ENCODE data around the gene GLYATL3.

Gene GLYATL3

GRCh38 chr6:49551078-49551865 is 51.5 kb downstream of the GLYATL3 start:
- Histone ChIP-seq H3K27me3 (ENCODE audit: insufficient read depth, low read length, poor library complexity, severe bottlenecking) (no peaks in the 10 kb centered on the region), H3K9me3 (ENCODE audit: insufficient read depth, low read depth, low read length) (no peaks in the 10 kb centered on the region), H3K79me2 (ENCODE audit: insufficient read depth, low read length) (no peaks in the 10 kb centered on the region), H3K36me3 (ENCODE audit: insufficient read depth, low read length) (no peaks in the 10 kb centered on the region), H3K4me1 (ENCODE audit: insufficient read depth, low read length, poor library complexity, severe bottlenecking) (no peaks in the 10 kb centered on the region), H3F3A (ENCODE audit: low read depth) (no peaks in the 10 kb centered on the region), H3K9me2 (replicated peaks; ENCODE audit: low read depth, low read length) (no peaks in the 10 kb centered on the region), H2AFZ (ENCODE audit: low read length) (no peak overlapping the region), H4K20me1 (ENCODE audit: insufficient read depth, low read length, poor library complexity, severe bottlenecking) (no peaks in the 10 kb centered on the region), H3K9ac (ENCODE audit: low read depth, low read length, poor library complexity, severe bottlenecking) (no peak overlapping the region), H3K4me2 (ENCODE audit: low read depth, low read length, poor library complexity, severe bottlenecking) (no peak overlapping the region), H3K4me3 (ENCODE audit: low read length, poor library complexity, severe bottlenecking) (no peak overlapping the region)
- TF ChIP-seq CTCF (conservative IDR thresholded peaks at IDR 0.05; ENCODE audit: low read length) (no peak), EZH2phosphoT487 (IDR thresholded peaks at IDR 0.05; ENCODE audit: borderline replicate concordance) (no peak)

- Histone ChIP-seq H3K27me3 (ENCODE audit: insufficient read depth, low read length, poor library complexity, severe bottlenecking) (no peaks in the 10 kb centered on the region), H3K4me1 (ENCODE audit: insufficient read depth, low read length, poor library complexity, severe bottlenecking) (no peaks in the 10 kb centered on the region), H3K79me2 (ENCODE audit: insufficient read depth, low read length) (no peaks in the 10 kb centered on the region), H3K9ac (ENCODE audit: low read depth, low read length, poor library complexity, severe bottlenecking) (no peak overlapping the region), H3K36me3 (ENCODE audit: insufficient read depth, low read length) (no peaks in the 10 kb centered on the region), H2AFZ (ENCODE audit: low read length) (no peak overlapping the region), H3K4me2 (ENCODE audit: low read depth, low read length, poor library complexity, severe bottlenecking) (no peak overlapping the region), H4K20me1 (ENCODE audit: insufficient read depth, low read length, poor library complexity, severe bottlenecking) (no peaks in the 10 kb centered on the region), H3K9me3 (ENCODE audit: insufficient read depth, low read depth, low read length) (no peaks in the 10 kb centered on the region), H3K9me2 (replicated peaks; ENCODE audit: low read depth, low read length) (no peaks in the 10 kb centered on the region), H3F3A (ENCODE audit: low read depth) (no peaks in the 10 kb centered on the region), H3K4me3 (ENCODE audit: low read length, poor library complexity, severe bottlenecking) (no peak overlapping the region)
- TF ChIP-seq EZH2phosphoT487 (IDR thresholded peaks at IDR 0.05; ENCODE audit: borderline replicate concordance) = no peak
- TF ChIP-seq CTCF (conservative IDR thresholded peaks at IDR 0.05; ENCODE audit: low read length) = no peak
Observed at GRCh38 chr6:49551866-49552129, 52.1 kb downstream of the GLYATL3 start.

- no peaks in the 10 kb centered on the region for H3K79me2 ChIP-seq (ENCODE audit: insufficient read depth, low read length)
- no peak overlapping the region for H3K9ac ChIP-seq (ENCODE audit: low read depth, low read length, poor library complexity, severe bottlenecking)
- H3K4me3 ChIP-seq (ENCODE audit: low read length, poor library complexity, severe bottlenecking) = no peak overlapping the region
- H3K27me3 ChIP-seq (ENCODE audit: insufficient read depth, low read length, poor library complexity, severe bottlenecking) = no peaks in the 10 kb centered on the region
- H3K4me2 ChIP-seq (ENCODE audit: low read depth, low read length, poor library complexity, severe bottlenecking) = no peak overlapping the region
- no peaks in the 10 kb centered on the region for H3F3A ChIP-seq (ENCODE audit: low read depth)
- no peak for TF ChIP-seq EZH2phosphoT487 (IDR thresholded peaks at IDR 0.05; ENCODE audit: borderline replicate concordance)
- TF ChIP-seq CTCF (conservative IDR thresholded peaks at IDR 0.05; ENCODE audit: low read length) = no peak
- H3K4me1 ChIP-seq (ENCODE audit: insufficient read depth, low read length, poor library complexity, severe bottlenecking) = no peaks in the 10 kb centered on the region
- no peaks in the 10 kb centered on the region for H3K36me3 ChIP-seq (ENCODE audit: insufficient read depth, low read length)
- no peak overlapping the region for H2AFZ ChIP-seq (ENCODE audit: low read length)
- no peaks in the 10 kb centered on the region for H3K9me3 ChIP-seq (ENCODE audit: insufficient read depth, low read depth, low read length)
- no peaks in the 10 kb centered on the region for H3K9me2 ChIP-seq (replicated peaks; ENCODE audit: low read depth, low read length)
- no peaks in the 10 kb centered on the region for H4K20me1 ChIP-seq (ENCODE audit: insufficient read depth, low read length, poor library complexity, severe bottlenecking)
Observed at GRCh38 chr6:49552596-49552995, 52.9 kb downstream of the GLYATL3 start.
